HG02884 (cell line): ENCODE data around the gene PHGDH.

Experiments
- ATAC-seq: cut with Tn5 transposase; IDR thresholded peaks from one replicate; pipeline ENCODE4 v1.9.1; 2021; ENCODE audit warnings: mild to moderate bottlenecking, moderate library complexity; ENCODE audit not compliant: unreplicated experiment

PHGDH gene

GRCh38 chr1:119711804-119712341, at the start of gene PHGDH:
Gene PHGDH, plus strand, starts transcription at chr1:119711934. Its CDS starts 89 bp downstream, at chr1:119712023.
- peak; percentile 77 for ATAC-seq

GRCh38 chr1:119662034-119662437, 49.7 kb upstream of the PHGDH start:
- peak; percentile 75 for ATAC-seq

- no peak for ATAC-seq
Measured at GRCh38 chr1:119664067-119664466, 47.7 kb upstream of the PHGDH start.

GRCh38 chr1:119667173-119667572, 44.6 kb upstream of the PHGDH start:
- ATAC-seq: no peak

GRCh38 chr1:119670898-119671297, 40.8 kb upstream of the PHGDH start:
- no peak for ATAC-seq

- no peak for ATAC-seq
Measured at GRCh38 chr1:119673171-119673940, 38.4 kb upstream of the PHGDH start.

GRCh38 chr1:119674111-119674526, 37.6 kb upstream of the PHGDH start:
- ATAC-seq: no peak

GRCh38 chr1:119674835-119675289, 36.9 kb upstream of the PHGDH start:
- no peak for ATAC-seq

- ATAC-seq: no peak
Measured at GRCh38 chr1:119675349-119676345, 36.1 kb upstream of the PHGDH start.

- no peak for ATAC-seq
Measured at GRCh38 chr1:119676571-119677206, 35.0 kb upstream of the PHGDH start.

- no peak for ATAC-seq
Measured at GRCh38 chr1:119679223-119679622, 32.5 kb upstream of the PHGDH start.

- ATAC-seq: no peak
Measured at GRCh38 chr1:119680193-119680592, 31.5 kb upstream of the PHGDH start.

GRCh38 chr1:119680723-119681122, 31.0 kb upstream of the PHGDH start:
- ATAC-seq: no peak

- ATAC-seq: no peak
Measured at GRCh38 chr1:119681560-119681959, 30.2 kb upstream of the PHGDH start.

GRCh38 chr1:119682141-119682540, 29.6 kb upstream of the PHGDH start:
- ATAC-seq: no peak

- no peak for ATAC-seq
Measured at GRCh38 chr1:119683893-119684292, 27.8 kb upstream of the PHGDH start.

- no peak for ATAC-seq
Measured at GRCh38 chr1:119686661-119687060, 25.1 kb upstream of the PHGDH start.

- ATAC-seq: no peak
Measured at GRCh38 chr1:119687434-119688079, 24.2 kb upstream of the PHGDH start.

- ATAC-seq: no peak
Measured at GRCh38 chr1:119688810-119689209, 22.9 kb upstream of the PHGDH start.

- no peak for ATAC-seq
Measured at GRCh38 chr1:119689511-119689910, 22.2 kb upstream of the PHGDH start.
